Anterior cingulate cortex (tissue), 58 donors: Measurements from ENCODE around the gene WIZ.

Source experiments
- DNase-seq, 58 donors: peaks; one replicate each; lab custom pipeline; 2025; lab: John Stamatoyannopoulos, UW

The WIZ gene

GRCh38 chr19:15393963-15394362 lies 55.8 kb downstream of the WIZ start:
- no peak for DNase-seq

- DNase-seq, result no peak
Observed at GRCh38 chr19:15390814-15391213, 58.9 kb downstream of the WIZ start.

- DNase-seq, result peak in 16 of 58 donors; percentile 7 to 61 (median 18)
Observed at GRCh38 chr19:15381864-15382263, 67.9 kb downstream of the WIZ start.

- DNase-seq, result no peak
Observed at GRCh38 chr19:15381429-15381828, 68.3 kb downstream of the WIZ start.

GRCh38 chr19:15379999-15380647 lies 69.6 kb downstream of the WIZ start:
- DNase-seq, result peak in 10 of 58 donors; percentile 31 to 66 (median 54)

GRCh38 chr19:15379083-15379998 lies 70.4 kb downstream of the WIZ start, which contains the start of gene AKAP8:
Gene AKAP8, minus strand, starts transcription at chr19:15379787. Its CDS starts 56 bp downstream, at chr19:15379731.
- peak; percentile 81 to 99 (median 97) for DNase-seq

- DNase-seq, result peak in 19 of 58 donors; percentile 7 to 52 (median 21)
Observed at GRCh38 chr19:15378534-15379082, 71.1 kb downstream of the WIZ start.

GRCh38 chr19:15374796-15375440 lies 74.8 kb downstream of the WIZ start:
- DNase-seq, result no peak

- peak in 18 of 58 donors; percentile 2 to 60 (median 20) for DNase-seq
Observed at GRCh38 chr19:15374105-15374651, 75.6 kb downstream of the WIZ start.

- DNase-seq, result no peak
Observed at GRCh38 chr19:15373644-15374043, 76.1 kb downstream of the WIZ start.

GRCh38 chr19:15372891-15373301 lies 76.9 kb downstream of the WIZ start:
- no peak for DNase-seq

GRCh38 chr19:15372470-15372869 lies 77.3 kb downstream of the WIZ start:
- DNase-seq, result no peak

GRCh38 chr19:15371786-15372380 lies 77.9 kb downstream of the WIZ start:
- no peak for DNase-seq

- no peak for DNase-seq
Observed at GRCh38 chr19:15371119-15371518, 78.6 kb downstream of the WIZ start.
